OCI-LY1 (cell line): Measurements from ENCODE around the gene THEM5.

Source experiments
- H2AFZ ChIP-seq: fragments of 200-600 bp; sonication (generic), shearing (Covaris generic); 2 replicates; pipeline ENCODE4 v1.6.0; 2014; ENCODE audit warnings: antibody characterized with exemption, mild to moderate bottlenecking, low read length
- H3F3A ChIP-seq: fragments of 200-600 bp; sonication (generic), shearing (Covaris generic); 2 replicates; pipeline ENCODE4 v1.6.0; 2014; ENCODE audit warnings: mild to moderate bottlenecking, antibody characterized with exemption, low read length, moderate library complexity; ENCODE audit not compliant: insufficient read depth
- H3K27ac ChIP-seq: fragments of 200-600 bp; sonication (generic); 2 replicates; pipeline ENCODE4 v1.5.1; 2014; ENCODE audit warnings: low read length, mixed run types, mild to moderate bottlenecking, low read depth; ENCODE audit not compliant: poor library complexity, severe bottlenecking
- H3K27me3 ChIP-seq: fragments of 200-600 bp; sonication (generic); 2 replicates; pipeline ENCODE4 v1.6.0; 2014; ENCODE audit warnings: antibody characterized with exemption, mild to moderate bottlenecking, low read length, moderate library complexity; ENCODE audit not compliant: insufficient read depth
- H3K36me3 ChIP-seq: fragments of 200-600 bp; sonication (generic); 2 replicates; pipeline ENCODE4 v1.6.1; 2014; ENCODE audit warnings: mild to moderate bottlenecking, antibody characterized with exemption, low read length, moderate library complexity, mixed read lengths; ENCODE audit not compliant: insufficient read depth
- H3K4me1 ChIP-seq: fragments of 200-600 bp; sonication (generic); 2 replicates; pipeline ENCODE4 v1.5.1; 2014; ENCODE audit warnings: mild to moderate bottlenecking, low read length, moderate library complexity; ENCODE audit not compliant: insufficient read depth, severe bottlenecking
- H3K4me2 ChIP-seq: fragments of 200-600 bp; sonication (generic), shearing (Covaris generic); 2 replicates; pipeline ENCODE4 v1.6.1; 2014; ENCODE audit warnings: low read length
- H3K4me3 ChIP-seq: fragments of 200-600 bp; sonication (generic); 2 replicates; pipeline ENCODE4 v1.5.1; 2014; ENCODE audit warnings: low read length, low read depth, mild to moderate bottlenecking, mixed read lengths; ENCODE audit not compliant: poor library complexity, severe bottlenecking
- H3K79me2 ChIP-seq: fragments of 200-600 bp; shearing (Covaris generic); 2 replicates; pipeline ENCODE4 v1.6.1; 2016; ENCODE audit warnings: mixed run types, low read length, mixed read lengths; ENCODE audit not compliant: insufficient read depth
- H3K9ac ChIP-seq: fragments of 200-600 bp; sonication (generic), shearing (Covaris generic); 2 replicates; pipeline ENCODE4 v1.6.1; 2014; ENCODE audit warnings: mild to moderate bottlenecking, low read length, mixed read lengths
- H3K9me2 ChIP-seq: fragments of 200-600 bp; sonication (generic), shearing (Covaris generic); 2 replicates; pipeline ENCODE4 v1.6.1; 2014; ENCODE audit warnings: low read depth, mild to moderate bottlenecking, low read length, mixed read lengths
- H3K9me3 ChIP-seq: fragments of 200-600 bp; shearing (Covaris generic); 2 replicates; pipeline ENCODE4 v1.6.1; 2014; ENCODE audit warnings: low read length, mixed read lengths
- H4K20me1 ChIP-seq: fragments of 200-600 bp; sonication (generic), shearing (Covaris generic); 2 replicates; pipeline ENCODE4 v1.6.0; 2016; ENCODE audit warnings: mild to moderate bottlenecking, low read length; ENCODE audit not compliant: insufficient read depth
- EZH2 ChIP-seq: fragments of 200-600 bp; sonication (generic), shearing (Covaris generic); IDR thresholded peaks from 2 replicates; pipeline ENCODE4 v1.8.0; 2017; ENCODE audit warnings: borderline replicate concordance, mixed run types, mild to moderate bottlenecking, antibody characterized with exemption, low read length, moderate library complexity, mixed read lengths
- TF ChIP-seq, protein P1 (sequence below): fragments of 200-600 bp; sonication (generic), shearing (Covaris generic); IDR thresholded peaks from 2 replicates; pipeline ENCODE4 v1.5.1; 2017; ENCODE audit warnings: mild to moderate bottlenecking, antibody characterized with exemption, low read length, moderate library complexity, mixed read lengths

The THEM5 gene

DNA sequence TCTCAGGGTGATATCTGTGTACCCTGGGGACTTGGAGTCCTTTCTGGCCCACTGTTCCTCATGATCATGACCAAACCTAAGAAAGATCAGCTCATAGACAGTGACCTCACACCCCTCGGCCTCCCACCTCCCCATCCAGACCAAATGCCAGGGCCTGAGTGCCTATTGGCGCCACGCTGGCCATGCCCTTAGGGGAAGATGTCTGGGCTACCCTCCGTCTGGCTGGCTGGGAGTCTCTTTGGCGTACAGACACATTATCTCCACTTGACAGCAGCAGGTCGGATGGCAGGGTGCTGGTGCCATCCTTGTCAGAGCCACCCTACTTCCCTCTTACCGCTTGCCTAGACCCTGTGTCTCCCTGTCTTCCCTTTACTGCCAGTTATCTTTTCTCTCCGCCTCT lies 30.3 kb downstream of the THEM5 start:
- Histone ChIP-seq H3K4me1 (no peaks in the 10 kb centered on the region), H3K79me2 (no peaks in the 10 kb centered on the region), H3K36me3 (no peaks in the 10 kb centered on the region), H3K4me3 (no peak overlapping the region), H3K9ac (no peak overlapping the region), H3F3A (no peaks in the 10 kb centered on the region), H3K27me3 (peaks cover 7% of the 10 kb centered on the region; the same call in 1 of the 2 replicates), H3K9me2 (no peaks in the 10 kb centered on the region), H3K4me2 (no peak overlapping the region), H3K9me3 (no peaks in the 10 kb centered on the region), H2AFZ (no peak overlapping the region), H4K20me1 (no peaks in the 10 kb centered on the region), H3K27ac (no peak overlapping the region)
- TF ChIP-seq, protein P1, sequence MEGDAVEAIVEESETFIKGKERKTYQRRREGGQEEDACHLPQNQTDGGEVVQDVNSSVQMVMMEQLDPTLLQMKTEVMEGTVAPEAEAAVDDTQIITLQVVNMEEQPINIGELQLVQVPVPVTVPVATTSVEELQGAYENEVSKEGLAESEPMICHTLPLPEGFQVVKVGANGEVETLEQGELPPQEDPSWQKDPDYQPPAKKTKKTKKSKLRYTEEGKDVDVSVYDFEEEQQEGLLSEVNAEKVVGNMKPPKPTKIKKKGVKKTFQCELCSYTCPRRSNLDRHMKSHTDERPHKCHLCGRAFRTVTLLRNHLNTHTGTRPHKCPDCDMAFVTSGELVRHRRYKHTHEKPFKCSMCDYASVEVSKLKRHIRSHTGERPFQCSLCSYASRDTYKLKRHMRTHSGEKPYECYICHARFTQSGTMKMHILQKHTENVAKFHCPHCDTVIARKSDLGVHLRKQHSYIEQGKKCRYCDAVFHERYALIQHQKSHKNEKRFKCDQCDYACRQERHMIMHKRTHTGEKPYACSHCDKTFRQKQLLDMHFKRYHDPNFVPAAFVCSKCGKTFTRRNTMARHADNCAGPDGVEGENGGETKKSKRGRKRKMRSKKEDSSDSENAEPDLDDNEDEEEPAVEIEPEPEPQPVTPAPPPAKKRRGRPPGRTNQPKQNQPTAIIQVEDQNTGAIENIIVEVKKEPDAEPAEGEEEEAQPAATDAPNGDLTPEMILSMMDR, result no peak
- no peak for TF ChIP-seq EZH2

DNA sequence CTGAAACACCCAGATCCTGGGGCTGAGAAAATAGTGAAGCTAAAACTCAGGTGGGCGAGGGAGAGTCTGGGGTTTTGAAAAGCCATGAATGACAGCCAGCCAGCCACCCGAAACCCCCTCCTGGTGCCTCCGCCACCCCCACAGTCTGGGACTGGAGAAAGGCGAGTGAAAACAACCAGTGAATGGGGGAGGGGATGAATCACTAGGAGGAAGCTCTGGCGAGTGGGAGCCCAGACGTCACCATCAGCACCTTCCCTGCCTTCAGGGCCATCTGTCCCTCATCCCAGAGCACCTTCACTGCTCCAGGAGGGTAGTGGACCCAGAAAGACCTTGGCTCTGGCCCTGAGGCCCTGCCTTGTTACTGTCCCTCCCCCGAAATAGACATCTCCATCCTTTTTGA lies 31.1 kb downstream of the THEM5 start:
- Histone ChIP-seq H3K27me3 (peaks cover 7% of the 10 kb centered on the region; the same call in 1 of the 2 replicates), H4K20me1 (no peaks in the 10 kb centered on the region), H2AFZ (no peak overlapping the region), H3K4me2 (no peak overlapping the region), H3K4me3 (no peak overlapping the region), H3K9ac (no peak overlapping the region), H3K36me3 (no peaks in the 10 kb centered on the region), H3K9me3 (no peaks in the 10 kb centered on the region), H3K79me2 (no peaks in the 10 kb centered on the region), H3K9me2 (no peaks in the 10 kb centered on the region), H3K27ac (no peak overlapping the region), H3F3A (no peaks in the 10 kb centered on the region), H3K4me1 (no peaks in the 10 kb centered on the region)
- no peak for TF ChIP-seq EZH2
- TF ChIP-seq, protein P1, result no peak

- Histone ChIP-seq H2AFZ (no peak overlapping the region), H3K9me3 (no peaks in the 10 kb centered on the region), H3K36me3 (no peaks in the 10 kb centered on the region), H4K20me1 (no peaks in the 10 kb centered on the region), H3K27me3 (peaks cover 7% of the 10 kb centered on the region; the same call in 1 of the 2 replicates), H3K9ac (no peak overlapping the region), H3K4me1 (no peaks in the 10 kb centered on the region), H3F3A (no peaks in the 10 kb centered on the region), H3K79me2 (no peaks in the 10 kb centered on the region), H3K27ac (no peak overlapping the region), H3K4me3 (no peak overlapping the region), H3K9me2 (no peaks in the 10 kb centered on the region), H3K4me2 (no peak overlapping the region)
- no peak for TF ChIP-seq EZH2
- TF ChIP-seq, protein P1, result no peak
Measured at GRCh38 chr1:151820940-151821339, 32.6 kb downstream of the THEM5 start.
